GM12892 (cell line): ENCODE results near the gene FRS3.
"Not testable (repeated sequence)": the region's sequence is repeated elsewhere in the genome, so short reads cannot be mapped to it uniquely, and the experiment has no call there.

Experiments used
- DNase-seq: peaks from one replicate; pipeline ENCODE4 v3.0.0; 2011; ENCODE audit not compliant: insufficient read length
- FAIRE-seq: peaks from 2 replicates; lab custom pipeline; 2011; peaks lifted over from hg19 to GRCh38; lab: Jason Lieb, UNC
- POLR2A ChIP-seq: IDR thresholded peaks from 2 replicates; pipeline ENCODE4 v1.6.1; 2011; ENCODE audit warnings: low read depth, low read length, control low read depth
- POLR2AphosphoS5 ChIP-seq: IDR thresholded peaks from 2 replicates; pipeline ENCODE4 v1.6.1; 2011; ENCODE audit warnings: low read depth, low read length, control low read depth
- TAF1 ChIP-seq: IDR thresholded peaks from 2 replicates; pipeline ENCODE4 v1.6.1; 2011; ENCODE audit warnings: low read depth, mild to moderate bottlenecking, control low read depth, low read length, borderline replicate concordance

The FRS3 gene

GRCh38 chr6:41813469-41813868 is 33.8 kb upstream of the FRS3 start:
- TF ChIP-seq POLR2A (no peak), TAF1 (no peak)
- FAIRE-seq (peak; percentile 5), DNase-seq (no peak)

- DNase-seq, FAIRE-seq: not testable (repeated sequence)
Measured at GRCh38 chr6:41811946-41812345, 32.2 kb upstream of the FRS3 start.

- DNase-seq (no peak), FAIRE-seq (no peak)
- no peak for TF ChIP-seq POLR2AphosphoS5
- TF ChIP-seq TAF1, result no peak
- no peak for TF ChIP-seq POLR2A
Measured at GRCh38 chr6:41811095-41811494, 31.4 kb upstream of the FRS3 start.

- TF ChIP-seq TAF1 (no peak), POLR2AphosphoS5 (no peak), POLR2A (no peak)
- DNase-seq, result no peak
- FAIRE-seq, result no peak
Measured at GRCh38 chr6:41805830-41806774, 26.4 kb upstream of the FRS3 start.

- no peak for TF ChIP-seq TAF1
- TF ChIP-seq POLR2A, result no peak
- TF ChIP-seq POLR2AphosphoS5, result no peak
- DNase-seq (no peak), FAIRE-seq (no peak)
Measured at GRCh38 chr6:41801380-41801779, 21.7 kb upstream of the FRS3 start.

GRCh38 chr6:41799559-41799911 is 19.8 kb upstream of the FRS3 start:
- TF ChIP-seq POLR2A (no peak), POLR2AphosphoS5 (no peak), TAF1 (no peak)
- no peak for FAIRE-seq

GRCh38 chr6:41798901-41799558 is 19.3 kb upstream of the FRS3 start:
- DNase-seq, result no peak
- no peak for FAIRE-seq

More at GRCh38 chr6:41799559-41799911, 19.8 kb upstream of the FRS3 start:
- no peak for DNase-seq

GRCh38 chr6:41796474-41796873 is 16.8 kb upstream of the FRS3 start:
- FAIRE-seq (no peak), DNase-seq (no peak)
- TF ChIP-seq TAF1, result no peak

More at GRCh38 chr6:41798901-41799558, 19.3 kb upstream of the FRS3 start:
- no peak for TF ChIP-seq POLR2AphosphoS5
- TF ChIP-seq POLR2A, result no peak
- TF ChIP-seq TAF1, result no peak

GRCh38 chr6:41791984-41792383 is 12.3 kb upstream of the FRS3 start:
- FAIRE-seq (no peak), DNase-seq (no peak)
- TF ChIP-seq POLR2AphosphoS5 (no peak), TAF1 (no peak), POLR2A (no peak)

GRCh38 chr6:41791305-41791704 is 11.6 kb upstream of the FRS3 start:
- DNase-seq (no peak), FAIRE-seq (no peak)
- no peak for TF ChIP-seq TAF1
- TF ChIP-seq POLR2AphosphoS5, result no peak
- TF ChIP-seq POLR2A, result no peak

GRCh38 chr6:41790045-41790444 is 10.3 kb upstream of the FRS3 start:
- TF ChIP-seq POLR2A (no peak), POLR2AphosphoS5 (no peak), TAF1 (no peak)
- DNase-seq (no peak), FAIRE-seq (no peak)

GRCh38 chr6:41789390-41789724 is 9.7 kb upstream of the FRS3 start:
- DNase-seq (no peak), FAIRE-seq (no peak)
- TF ChIP-seq POLR2A (no peak; the same call in 1 of the 2 replicates), TAF1 (no peak)
